C4-2B (cell line): ENCODE measurements around the gene CABP4.

Experiments
- H3K27ac ChIP-seq: fragments of 450-650 bp; 2 replicates; pipeline ENCODE4 v1.5.1; 2017
- CTCF ChIP-seq: fragments of 450-650 bp; conservative IDR thresholded peaks from 2 replicates; pipeline ENCODE4 v1.5.1; 2017; ENCODE audit warnings: mild to moderate bottlenecking
- ZFX ChIP-seq: fragments of 450-650 bp; IDR thresholded peaks from 2 replicates; pipeline ENCODE4 v1.6.1; 2017

The CABP4 gene

DNA sequence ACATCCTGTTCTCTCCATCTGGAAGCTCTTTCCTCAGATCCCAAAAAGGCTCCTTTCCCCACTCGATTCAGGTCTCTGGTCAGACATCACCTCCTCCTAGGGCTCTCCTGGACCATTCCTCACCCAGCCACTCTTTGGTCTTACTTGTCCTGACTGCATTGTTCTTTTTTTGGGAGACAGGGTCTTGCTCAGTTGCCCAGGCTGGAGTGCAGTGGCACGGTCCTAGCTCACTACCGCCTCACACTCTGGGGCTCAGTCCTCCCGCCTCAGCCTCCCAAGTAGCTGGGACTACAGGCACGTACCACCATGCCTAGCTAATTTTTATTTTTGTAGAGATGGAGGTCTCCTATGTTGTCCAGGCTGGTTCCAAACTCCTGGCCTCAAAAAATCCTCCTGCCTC, 9.6 kb upstream of the CABP4 start:
- H3K27ac ChIP-seq: no peak overlapping the region
- TF ChIP-seq CTCF (no peak), ZFX (no peak)

DNA sequence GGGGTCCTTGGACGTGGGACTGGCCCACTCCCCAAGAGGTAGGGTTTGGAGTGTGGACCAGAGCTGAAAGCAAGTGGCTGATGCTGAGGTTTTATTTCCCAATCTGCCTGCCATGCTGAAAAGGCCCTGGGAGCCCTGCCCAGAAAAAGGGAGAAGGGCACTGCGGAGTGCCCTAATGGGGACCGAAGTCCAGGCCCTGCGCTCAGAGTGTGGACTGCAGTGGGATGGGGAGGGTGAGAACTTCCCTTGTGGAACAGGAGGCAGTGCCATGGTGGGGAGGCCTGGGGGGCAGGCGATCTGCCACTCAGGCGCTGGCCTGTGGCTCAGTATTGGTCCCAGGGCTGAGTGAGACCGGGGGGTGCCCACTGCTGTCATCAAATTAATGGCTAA, 6.9 kb upstream of the CABP4 start:
- TF ChIP-seq CTCF (no peak), ZFX (no peak)
- H3K27ac ChIP-seq: no peak overlapping the region

DNA sequence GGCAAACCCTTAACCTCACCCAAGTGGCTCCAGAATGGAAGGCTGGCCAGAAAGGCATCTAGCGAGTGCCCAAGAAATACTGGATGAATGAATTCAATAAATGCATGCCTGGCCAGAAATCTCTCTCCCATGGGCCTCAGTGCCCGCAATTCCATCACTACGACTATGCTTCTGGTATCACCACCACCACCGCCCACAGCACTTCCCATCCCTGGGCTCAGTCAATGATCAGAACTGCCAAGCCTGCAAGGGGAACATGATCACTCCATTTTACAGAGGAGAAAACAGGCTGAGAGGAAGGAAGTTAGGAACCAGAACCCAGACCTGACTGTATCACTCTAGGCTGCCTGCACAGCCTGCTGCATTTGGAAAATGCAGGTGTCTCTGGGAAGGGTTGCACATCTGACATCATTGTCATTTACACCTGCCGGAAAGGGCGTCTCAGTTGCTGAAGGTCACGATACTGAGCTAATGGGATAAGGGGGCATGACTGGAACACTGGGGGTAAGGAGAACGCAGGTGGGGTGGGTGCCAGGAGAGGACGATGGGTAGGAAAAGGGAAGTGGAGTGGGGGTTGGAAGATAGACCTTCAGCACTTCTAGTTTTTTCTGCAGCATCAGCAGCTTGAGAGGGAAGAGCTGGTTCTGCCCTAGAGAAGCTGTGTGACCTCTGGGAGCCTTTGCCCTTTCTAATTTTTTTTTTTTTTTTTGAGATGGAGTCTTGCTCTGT, 5.9 kb upstream of the CABP4 start:
- no peak overlapping the region for H3K27ac ChIP-seq

DNA sequence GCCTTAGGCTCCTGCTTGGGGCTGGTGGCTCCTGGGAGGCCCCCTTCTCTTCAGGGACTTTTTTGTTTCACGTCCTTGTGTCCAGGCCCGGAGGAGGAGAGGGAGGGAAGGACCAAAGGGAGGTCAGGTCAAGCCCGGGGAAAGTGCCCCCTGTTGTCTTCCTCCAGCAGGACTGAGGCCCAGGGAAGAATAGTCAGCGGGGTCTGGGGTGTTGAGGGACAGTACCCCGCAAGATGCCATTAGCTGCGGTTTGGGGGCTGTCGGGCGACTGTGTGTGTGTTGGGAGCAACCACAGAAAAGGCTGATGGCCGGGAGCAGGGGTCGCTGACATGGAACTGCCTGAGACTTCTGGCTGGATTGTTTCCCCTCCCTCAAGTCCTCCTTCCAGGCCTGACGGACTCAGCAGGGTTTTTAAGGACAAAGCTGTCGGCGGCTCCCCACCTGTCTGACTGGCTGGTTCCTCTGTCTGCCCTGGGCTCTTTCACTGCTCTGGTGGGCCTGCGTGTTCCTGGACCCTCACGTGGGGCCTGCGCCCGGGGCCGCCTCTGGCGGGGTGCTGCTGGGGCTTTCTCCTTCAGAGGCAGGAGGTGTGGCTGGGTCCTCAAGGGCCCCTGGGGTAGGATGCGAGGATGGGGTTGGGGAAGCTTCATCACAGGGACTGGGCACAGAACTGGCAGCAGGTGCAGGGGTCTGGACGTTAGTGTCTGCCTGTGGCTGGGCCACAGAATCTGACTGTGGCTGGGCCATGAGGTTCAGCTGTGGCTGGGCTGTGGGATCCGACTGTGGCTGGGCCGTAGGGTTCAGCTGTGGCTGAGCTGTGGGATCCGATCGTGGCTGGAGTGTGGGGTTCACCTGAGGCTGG, 4.1 kb upstream of the CABP4 start:
- H3K27ac ChIP-seq: peak overlapping the region; percentile 61; the same call in 1 of the 2 replicates
- no peak for TF ChIP-seq ZFX
- no peak for TF ChIP-seq CTCF

More for the DNA sequence above, 5.9 kb upstream of the CABP4 start:
- TF ChIP-seq ZFX (no peak), CTCF (no peak)

DNA sequence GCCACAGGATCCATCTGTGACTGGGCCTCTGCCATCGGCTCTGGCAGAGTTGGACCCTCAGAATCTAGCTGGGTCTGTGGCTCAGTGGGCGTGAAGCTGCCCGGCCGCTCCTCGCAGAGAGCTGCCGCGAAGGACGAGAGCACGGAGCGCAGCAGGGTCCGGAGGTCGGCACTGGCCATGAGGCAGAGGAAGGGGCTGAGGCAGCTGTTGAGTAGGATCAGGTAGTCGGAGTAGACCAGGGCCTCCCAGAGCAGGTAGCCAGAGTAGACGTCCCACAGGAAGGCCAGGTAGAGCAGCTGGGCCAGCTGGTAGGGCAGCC, 3.5 kb upstream of the CABP4 start:
- peak overlapping the region; percentile 61 for H3K27ac ChIP-seq
- TF ChIP-seq ZFX (no peak), CTCF (no peak)

- TF ChIP-seq CTCF: no peak
- TF ChIP-seq ZFX: peak; percentile 18; the same call in 1 of the 2 replicates
- peak within 1 kb of the TSS; percentile 61 for H3K27ac ChIP-seq
Observed at GRCh38 chr11:67452141-67452952, 2.8 kb upstream of the CABP4 start, which contains the start of gene GPR152. Gene GPR152 (minus strand): TSS chr11:67452729. CDS start chr11:67452724, 5 bp downstream.
